Stimulated activated CD4-positive, alpha-beta T cell treated with anti-CD3 and anti-CD28 coated beads, Interleukin-4, amount 100 ng/mL, for 48 hours (primary cell): ENCODE results near the gene FBXO40.
"Not testable (repeated sequence)": the region's sequence is repeated elsewhere in the genome, so short reads cannot be mapped to it uniquely, and the experiment has no call there.

Experiments used
- DNase-seq, 2 donors: peaks; one replicate each; pipeline ENCODE4 v3.0.0-alpha.2; 2020; ENCODE audit warnings: low read depth in 2 of 2

FBXO40 gene, protein sequence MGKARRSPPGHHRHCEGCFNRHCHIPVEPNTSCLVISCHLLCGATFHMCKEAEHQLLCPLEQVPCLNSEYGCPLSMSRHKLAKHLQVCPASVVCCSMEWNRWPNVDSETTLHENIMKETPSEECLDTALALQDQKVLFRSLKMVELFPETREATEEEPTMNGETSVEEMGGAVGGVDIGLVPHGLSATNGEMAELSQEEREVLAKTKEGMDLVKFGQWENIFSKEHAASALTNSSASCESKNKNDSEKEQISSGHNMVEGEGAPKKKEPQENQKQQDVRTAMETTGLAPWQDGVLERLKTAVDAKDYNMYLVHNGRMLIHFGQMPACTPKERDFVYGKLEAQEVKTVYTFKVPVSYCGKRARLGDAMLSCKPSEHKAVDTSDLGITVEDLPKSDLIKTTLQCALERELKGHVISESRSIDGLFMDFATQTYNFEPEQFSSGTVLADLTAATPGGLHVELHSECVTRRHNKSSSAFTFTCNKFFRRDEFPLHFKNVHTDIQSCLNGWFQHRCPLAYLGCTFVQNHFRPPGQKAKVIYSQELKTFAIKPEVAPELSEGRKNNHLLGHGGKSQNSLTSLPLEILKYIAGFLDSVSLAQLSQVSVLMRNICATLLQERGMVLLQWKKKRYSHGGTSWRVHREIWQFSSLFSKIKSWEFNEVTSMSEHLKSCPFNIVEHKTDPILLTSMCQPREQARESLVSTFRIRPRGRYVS

GRCh38 chr3:121592856-121593702, at the start of gene FBXO40:
Gene FBXO40, plus strand, starts transcription at chr3:121593379. Its CDS starts 27,197 bp downstream, at chr3:121620576.
- no peak for DNase-seq

- peak; percentile 1 to 3 for DNase-seq
Observed at GRCh38 chr3:121545049-121545573, 48.1 kb upstream of the FBXO40 start.

GRCh38 chr3:121545574-121546455, 47.4 kb upstream of the FBXO40 start, which contains the start of gene POLQ:
Gene POLQ, minus strand, starts transcription at chr3:121545988. Its CDS starts 111 bp downstream, at chr3:121545877.
- peak; percentile 79 to 84 for DNase-seq

GRCh38 chr3:121552379-121552778, 40.8 kb upstream of the FBXO40 start:
- no peak for DNase-seq

DNA sequence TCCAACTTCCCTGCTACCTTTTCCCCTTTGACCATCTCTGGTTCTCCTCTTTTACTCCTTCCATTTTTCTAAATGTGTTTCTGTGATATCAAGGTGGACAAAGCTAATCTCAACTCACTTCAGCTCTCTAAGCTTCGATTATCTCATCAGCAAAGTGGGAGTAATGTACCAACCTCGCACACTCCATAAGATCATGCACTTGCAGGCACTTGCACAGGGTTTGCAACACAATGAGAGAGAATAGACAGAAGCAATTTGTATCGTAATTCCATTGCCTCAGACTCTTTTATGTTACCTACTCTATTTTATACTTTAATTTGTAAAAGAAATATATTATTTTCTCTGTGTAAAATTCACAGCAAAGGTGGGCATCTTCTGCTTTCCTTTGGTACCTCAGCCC, 40.4 kb upstream of the FBXO40 start:
- no peak for DNase-seq

GRCh38 chr3:121557426-121557934, 35.7 kb upstream of the FBXO40 start:
- no peak for DNase-seq

GRCh38 chr3:121562148-121562547, 31.0 kb upstream of the FBXO40 start:
- DNase-seq: no peak

GRCh38 chr3:121566773-121567172, 26.4 kb upstream of the FBXO40 start:
- DNase-seq: no peak

GRCh38 chr3:121567649-121568048, 25.5 kb upstream of the FBXO40 start, which contains the start of gene ARGFX:
Gene ARGFX, plus strand, starts transcription at chr3:121567949. Its CDS starts 2,765 bp downstream, at chr3:121570714.
- no peak for DNase-seq

DNA sequence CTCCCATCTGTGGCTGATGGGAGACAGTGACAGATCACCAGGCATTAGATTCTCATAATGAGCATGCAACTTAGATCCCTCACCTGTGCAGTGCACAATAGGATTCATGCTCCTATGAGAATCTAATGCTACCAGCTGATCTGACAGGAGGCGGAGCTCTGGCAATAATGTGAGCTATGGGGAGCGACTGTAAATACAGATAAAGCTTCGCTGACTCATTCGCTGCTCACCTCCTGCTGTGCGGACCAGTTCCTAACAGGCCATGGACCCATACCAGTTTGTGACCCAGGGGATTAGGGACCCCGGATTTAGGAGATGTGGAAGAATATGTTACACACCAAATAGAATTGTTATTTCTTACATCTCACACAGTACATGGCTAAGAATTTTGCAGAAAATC, 18.7 kb upstream of the FBXO40 start:
- no peak for DNase-seq

DNA sequence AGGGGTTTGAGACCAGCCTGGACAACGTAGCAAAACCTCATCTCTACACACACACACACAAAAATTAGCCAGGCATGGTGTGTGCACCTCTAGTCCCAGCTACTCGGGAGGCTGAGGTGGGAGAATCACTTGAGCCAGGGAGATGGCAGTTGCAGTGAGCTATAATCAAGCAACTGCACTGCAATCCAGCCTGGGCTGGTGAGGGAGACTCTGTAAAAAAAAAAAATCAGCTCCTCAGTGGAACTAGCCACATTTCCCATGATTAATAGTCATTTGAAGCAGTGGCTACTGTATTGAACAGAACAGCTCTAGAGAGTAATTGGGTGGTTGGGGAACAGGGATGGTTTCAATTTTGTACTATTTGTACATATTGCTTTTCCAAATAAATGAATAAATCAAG, 11.5 kb upstream of the FBXO40 start:
- DNase-seq: no peak

DNA sequence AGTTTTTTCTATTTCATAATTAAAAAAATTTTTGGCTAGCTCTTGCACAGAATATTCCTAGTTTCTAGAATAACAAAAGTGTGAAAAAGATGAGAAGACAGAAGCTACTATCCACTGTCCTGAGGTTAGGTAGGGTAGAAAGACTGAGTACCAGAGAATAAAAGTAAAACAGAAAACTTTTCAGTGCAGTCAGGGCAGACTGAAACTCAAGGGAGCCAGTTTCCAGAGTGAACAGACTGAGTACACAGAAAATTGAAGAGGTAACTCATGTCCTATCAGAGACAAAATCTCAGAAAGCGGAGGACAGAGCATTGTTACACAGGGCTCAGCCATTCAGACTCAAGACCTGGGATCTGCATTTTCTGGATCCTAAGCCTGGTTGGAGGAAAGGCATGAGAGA, 8.8 kb upstream of the FBXO40 start:
- no peak for DNase-seq

GRCh38 chr3:121593806-121594205, 627 bp downstream of the FBXO40 start:
- DNase-seq: not testable (repeated sequence)

GRCh38 chr3:121594850-121595249, 1.7 kb downstream of the FBXO40 start:
- no peak for DNase-seq

GRCh38 chr3:121595765-121596406, 2.7 kb downstream of the FBXO40 start:
- DNase-seq: no peak

DNA sequence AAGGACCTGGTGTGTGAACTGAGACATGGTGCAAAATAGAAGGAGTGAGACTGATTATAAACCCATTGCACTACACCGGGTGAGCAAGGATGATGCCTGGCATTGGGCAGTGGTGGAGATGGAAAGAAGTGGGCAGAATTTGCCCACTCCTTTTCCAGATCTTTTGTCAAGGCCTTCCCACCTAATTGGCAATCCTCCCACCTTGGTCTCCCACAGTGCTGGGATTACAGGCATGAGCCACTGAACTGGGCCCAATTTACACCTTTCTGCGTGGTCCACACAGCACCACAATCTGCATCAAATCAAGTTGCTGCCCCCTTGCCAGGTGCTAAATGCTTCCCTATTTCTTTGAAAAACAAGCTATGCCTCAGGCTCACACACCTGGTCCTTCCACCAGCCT, 5.4 kb downstream of the FBXO40 start:
- no peak for DNase-seq

- DNase-seq: not testable (repeated sequence)
Observed at GRCh38 chr3:121599900-121600299, 6.7 kb downstream of the FBXO40 start.

GRCh38 chr3:121601212-121601812, 8.1 kb downstream of the FBXO40 start:
- DNase-seq: no peak

GRCh38 chr3:121604759-121605158, 11.6 kb downstream of the FBXO40 start:
- DNase-seq: no peak

GRCh38 chr3:121606106-121606505, 12.9 kb downstream of the FBXO40 start:
- DNase-seq: no peak
